Immature natural killer cell (primary cell): ENCODE results near the gene TAGLN. TPM values are rescaled to one million over a fixed set of nuclear protein-coding genes. Genes with fewer than 3 reads are reported as not detected.

Experiments used
- DNase-seq, 3 donors: peaks; one replicate each; pipeline ENCODE4 v3.0.0; 2022; ENCODE audit warnings: mixed read lengths in 1 of 3
- H3K27ac Mint-ChIP-seq, 6 donors: one replicate each; pipeline ENCODE4 v1.8.0; 2020; ENCODE audit warnings: mixed read lengths in 6 of 6, mild to moderate bottlenecking in 5 of 6, inconsistent platforms in 4 of 6, moderate library complexity in 3 of 6
- H3K27me3 Mint-ChIP-seq, 3 donors: one replicate each; pipeline ENCODE4 v1.8.0; 2020 to 2021; ENCODE audit warnings: low read depth in 3 of 3, mild to moderate bottlenecking in 3 of 3, mixed read lengths in 3 of 3, moderate library complexity in 3 of 3, inconsistent platforms in 1 of 3
- H3K36me3 Mint-ChIP-seq, 3 donors: one replicate each; pipeline ENCODE4 v1.8.0; 2020; ENCODE audit warnings: mixed read lengths in 3 of 3, inconsistent platforms in 2 of 3, mild to moderate bottlenecking in 2 of 3
- H3K4me1 Mint-ChIP-seq, 2 donors: one replicate each; pipeline ENCODE4 v1.8.0; 2020; ENCODE audit warnings: inconsistent platforms in 2 of 2, mild to moderate bottlenecking in 2 of 2, mixed read lengths in 2 of 2, moderate library complexity in 1 of 2
- H3K4me3 Mint-ChIP-seq, 5 donors: one replicate each; pipeline ENCODE4 v1.8.0; 2020; ENCODE audit warnings: mild to moderate bottlenecking in 5 of 5, mixed read lengths in 5 of 5, inconsistent platforms in 3 of 5, moderate library complexity in 3 of 5
- H3K9me3 Mint-ChIP-seq, 6 donors: one replicate each; pipeline ENCODE4 v1.8.0; 2020; ENCODE audit warnings: mild to moderate bottlenecking in 6 of 6, mixed read lengths in 6 of 6, inconsistent platforms in 4 of 6, moderate library complexity in 3 of 6
- polyA plus RNA-seq, 3 donors: library from polyadenylated mRNA; unstranded; fragments of 300-500 nt; fragmentation: Illumina TruSeq; gene quantifications; one replicate each; pipeline ENCODE4 v1.2.3, GENCODE V29; 2021

Gene TAGLN
- under 1 TPM; 0.08 to 0.40 (median 0.09) TPM for polyA plus RNA-seq

GRCh38 chr11:117199053-117199915, at the start of gene TAGLN:
TSS of gene TAGLN (plus strand) at chr11:117199370. CDS start at chr11:117203014, 3,644 bp downstream.
- no peak for DNase-seq
- Mint-ChIP-seq H3K27me3 (peaks cover 0 to 3% (median 2%) of the 10 kb centered on the region in 3 donors), H3K36me3 (peaks cover 0 to 4% (median 0%) of the 10 kb centered on the region in 3 donors), H3K4me1 (peaks cover 0 to 4% of the 10 kb centered on the region in 2 donors), H3K9me3 (no peaks in the 10 kb centered on the region), H3K4me3 (no peak within 1 kb of the TSS), H3K27ac (peak within 1 kb of the TSS in 1 of 6 donors; percentile 13)

GRCh38 chr11:117152066-117152465, 47.1 kb upstream of the TAGLN start:
- H3K4me3 Mint-ChIP-seq = no peak overlapping the region
- no peak for DNase-seq
- peaks cover 33 to 74% of the 10 kb centered on the region in 2 donors for H3K4me1 Mint-ChIP-seq
- H3K27ac Mint-ChIP-seq = peak overlapping the region in 2 of 6 donors; percentile 35 to 57
- H3K36me3 Mint-ChIP-seq = peaks cover 0 to 4% (median 0%) of the 10 kb centered on the region in 3 donors
- H3K27me3 Mint-ChIP-seq = no peaks in the 10 kb centered on the region
- no peaks in the 10 kb centered on the region for H3K9me3 Mint-ChIP-seq

DNA sequence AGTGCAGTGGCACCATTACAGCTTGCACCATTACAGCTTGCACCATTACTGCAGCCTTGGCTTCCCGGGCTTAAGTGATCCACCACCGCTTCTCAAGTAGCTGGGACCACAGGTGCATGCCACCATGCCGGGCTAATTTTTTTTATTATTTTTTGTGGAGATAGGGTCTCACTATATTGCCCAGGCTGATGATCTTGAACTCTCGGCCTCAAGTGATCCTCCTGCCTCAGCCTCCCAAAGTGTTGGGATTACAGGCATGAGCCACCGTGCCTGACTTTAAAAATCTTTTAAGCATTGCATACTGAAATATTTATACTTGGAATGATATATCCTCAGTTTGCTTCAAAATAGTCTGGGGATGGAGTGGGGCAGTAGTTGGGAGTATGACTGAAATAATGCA, 44.7 kb upstream of the TAGLN start:
- Mint-ChIP-seq H3K4me3 (no peak overlapping the region), H3K4me1 (peaks cover 28 to 78% of the 10 kb centered on the region in 2 donors), H3K9me3 (no peaks in the 10 kb centered on the region), H3K36me3 (no peaks in the 10 kb centered on the region), H3K27me3 (no peaks in the 10 kb centered on the region), H3K27ac (peak overlapping the region in 1 of 6 donors; percentile 22)
- no peak for DNase-seq

DNA sequence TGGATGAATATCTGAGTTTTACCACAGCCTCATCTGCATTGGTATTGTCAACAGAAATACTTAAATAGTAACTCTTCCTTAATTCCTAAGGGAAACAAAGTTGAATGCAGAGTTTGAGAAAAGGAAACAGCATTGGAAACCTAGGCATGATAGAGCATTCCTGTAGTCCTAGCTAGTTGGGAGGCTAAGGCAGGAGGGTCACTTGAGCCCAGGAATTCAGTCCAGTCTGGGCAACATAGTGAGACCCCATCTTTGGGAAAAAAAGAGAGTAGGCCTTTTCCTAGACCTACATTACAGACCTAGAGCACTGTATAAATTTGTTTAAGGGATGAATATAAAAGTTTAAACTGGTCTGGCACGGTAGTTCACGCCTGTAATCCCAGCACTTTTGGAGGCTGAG, 41.7 kb upstream of the TAGLN start:
- peaks cover 0 to 1% (median 0%) of the 10 kb centered on the region in 3 donors for H3K27me3 Mint-ChIP-seq
- H3K4me1 Mint-ChIP-seq = peaks cover 10 to 60% of the 10 kb centered on the region in 2 donors
- H3K9me3 Mint-ChIP-seq = no peaks in the 10 kb centered on the region
- peak overlapping the region in 3 of 6 donors; percentile 15 to 58 (median 43) for H3K27ac Mint-ChIP-seq
- DNase-seq = no peak
- no peak overlapping the region for H3K4me3 Mint-ChIP-seq
- peaks cover 0 to 4% (median 0%) of the 10 kb centered on the region in 3 donors for H3K36me3 Mint-ChIP-seq

- Mint-ChIP-seq H3K4me1 (peaks cover 8 to 48% of the 10 kb centered on the region in 2 donors), H3K9me3 (no peaks in the 10 kb centered on the region), H3K27me3 (peaks cover 0 to 1% (median 0%) of the 10 kb centered on the region in 3 donors), H3K4me3 (no peak overlapping the region), H3K27ac (no peak overlapping the region), H3K36me3 (peaks cover 3 to 13% (median 4%) of the 10 kb centered on the region in 3 donors)
- DNase-seq = no peak
These were observed 39.3 kb upstream of the TAGLN start for GRCh38 chr11:117159892-117160291.

- Mint-ChIP-seq H3K36me3 (peaks cover 3 to 20% (median 9%) of the 10 kb centered on the region in 3 donors), H3K27me3 (peaks cover 0 to 2% (median 1%) of the 10 kb centered on the region in 3 donors), H3K4me3 (no peak overlapping the region), H3K9me3 (no peaks in the 10 kb centered on the region), H3K4me1 (peaks cover 8 to 44% of the 10 kb centered on the region in 2 donors), H3K27ac (peak overlapping the region in 3 of 6 donors; percentile 2 to 56 (median 24))
- no peak for DNase-seq
These were observed 38.3 kb upstream of the TAGLN start for GRCh38 chr11:117160826-117161225.

GRCh38 chr11:117166491-117166890, 32.7 kb upstream of the TAGLN start:
- Mint-ChIP-seq H3K4me3 (no peak overlapping the region), H3K27ac (peak overlapping the region in 3 of 6 donors; percentile 24 to 66 (median 51)), H3K9me3 (no peaks in the 10 kb centered on the region), H3K4me1 (peaks cover 0 to 5% of the 10 kb centered on the region in 2 donors), H3K36me3 (peaks cover 3 to 40% (median 34%) of the 10 kb centered on the region in 3 donors), H3K27me3 (peaks cover 0 to 2% (median 1%) of the 10 kb centered on the region in 3 donors)
- no peak for DNase-seq

- H3K4me1 Mint-ChIP-seq = peaks cover 5 to 14% of the 10 kb centered on the region in 2 donors
- H3K36me3 Mint-ChIP-seq = peaks cover 0 to 31% (median 30%) of the 10 kb centered on the region in 3 donors
- peaks cover 0 to 2% (median 0%) of the 10 kb centered on the region in 3 donors for H3K27me3 Mint-ChIP-seq
- no peak overlapping the region for H3K27ac Mint-ChIP-seq
- H3K4me3 Mint-ChIP-seq = no peak overlapping the region
- DNase-seq = no peak
- no peaks in the 10 kb centered on the region for H3K9me3 Mint-ChIP-seq
These were observed 29.4 kb upstream of the TAGLN start for GRCh38 chr11:117169736-117170135.

GRCh38 chr11:117170210-117170609, 29.0 kb upstream of the TAGLN start:
- Mint-ChIP-seq H3K27me3 (peaks cover 0 to under 1% (median 0%) of the 10 kb centered on the region in 3 donors), H3K27ac (no peak overlapping the region), H3K4me3 (no peak overlapping the region)

GRCh38 chr11:117171007-117171403, 28.2 kb upstream of the TAGLN start:
- no peak for DNase-seq
- Mint-ChIP-seq H3K9me3 (no peaks in the 10 kb centered on the region), H3K4me3 (no peak overlapping the region), H3K4me1 (peaks cover 5 to 9% of the 10 kb centered on the region in 2 donors), H3K36me3 (peaks cover 0 to 23% (median 23%) of the 10 kb centered on the region in 3 donors), H3K27me3 (no peaks in the 10 kb centered on the region), H3K27ac (peak overlapping the region in 1 of 6 donors; percentile 3)

More at GRCh38 chr11:117170210-117170609, 29.0 kb upstream of the TAGLN start:
- Mint-ChIP-seq H3K9me3 (no peaks in the 10 kb centered on the region), H3K4me1 (peaks cover 5 to 13% of the 10 kb centered on the region in 2 donors), H3K36me3 (peaks cover 0 to 30% (median 29%) of the 10 kb centered on the region in 3 donors)
- DNase-seq = no peak

DNA sequence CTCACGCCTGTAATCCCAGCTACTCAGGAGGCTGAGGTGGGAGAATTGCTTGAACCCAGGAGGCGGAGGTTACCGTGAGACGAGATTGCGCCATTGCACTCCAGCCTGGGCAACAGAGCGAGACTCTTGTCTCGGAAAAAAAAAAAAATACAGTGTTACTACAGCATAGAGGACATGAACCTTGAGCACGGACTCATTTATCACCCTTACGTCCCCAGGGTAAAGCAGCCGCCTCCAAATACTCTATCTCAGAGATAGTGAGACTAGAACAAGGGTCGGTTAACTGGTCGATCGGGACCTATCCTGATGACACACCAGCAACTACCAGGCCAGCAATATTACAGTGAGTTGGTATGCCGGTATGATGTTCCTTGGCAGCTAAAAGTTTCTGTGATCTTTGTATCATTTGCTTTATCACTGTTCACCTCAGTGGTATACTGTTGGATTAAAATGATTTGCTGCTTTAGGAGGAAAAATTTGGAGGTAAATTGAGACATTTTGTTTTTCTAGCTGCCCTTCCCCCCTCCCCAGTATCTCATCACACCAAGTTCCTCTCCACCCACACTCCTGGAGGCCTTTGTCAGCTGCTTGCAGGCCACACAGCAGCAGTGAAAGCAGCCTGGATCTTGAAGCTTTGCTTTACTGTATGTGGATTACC, 27.6 kb upstream of the TAGLN start:
- Mint-ChIP-seq H3K9me3 (no peaks in the 10 kb centered on the region), H3K27ac (peak overlapping the region in 4 of 6 donors; percentile 14 to 69 (median 22)), H3K4me3 (no peak overlapping the region), H3K27me3 (no peaks in the 10 kb centered on the region), H3K36me3 (peaks cover 0 to 18% (median 17%) of the 10 kb centered on the region in 3 donors), H3K4me1 (peaks cover 5 to 9% of the 10 kb centered on the region in 2 donors)
- no peak for DNase-seq

DNA sequence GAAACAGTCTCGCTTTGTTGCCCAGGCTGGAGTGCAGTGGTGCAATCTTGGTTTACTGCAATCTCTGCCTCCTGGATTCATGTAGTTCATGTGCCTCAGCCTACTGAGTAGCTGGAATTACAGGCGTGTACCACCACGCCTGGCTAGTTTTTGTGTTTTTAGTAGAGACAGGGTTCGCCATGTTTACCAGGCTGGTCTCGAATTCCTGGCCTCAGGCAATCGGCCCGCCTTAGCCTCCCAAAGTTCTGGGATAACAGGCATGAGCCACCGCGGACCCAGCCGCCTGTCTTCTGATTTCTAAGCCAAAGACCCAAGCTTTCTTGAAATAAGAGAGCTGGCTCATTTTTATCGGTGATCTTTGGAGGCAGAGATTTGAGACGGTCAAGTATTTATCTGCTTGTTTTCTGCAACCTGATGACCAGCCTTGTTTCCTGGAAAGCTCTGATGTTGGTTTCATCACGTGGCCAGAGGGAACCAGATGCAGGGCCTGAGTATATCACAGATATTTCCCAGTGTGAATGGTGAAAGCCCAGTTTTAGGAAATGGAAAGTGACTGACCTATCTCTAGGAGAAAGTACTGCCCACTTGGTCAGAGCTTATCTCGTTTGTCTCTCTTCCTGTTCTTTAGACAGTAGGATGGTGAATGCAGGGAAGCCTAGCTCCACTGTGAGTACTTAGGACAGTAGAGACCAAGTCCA, 26.3 kb upstream of the TAGLN start:
- Mint-ChIP-seq H3K9me3 (no peaks in the 10 kb centered on the region), H3K27me3 (no peaks in the 10 kb centered on the region)
- DNase-seq = no peak

GRCh38 chr11:117175104-117175503, 24.1 kb upstream of the TAGLN start:
- peaks cover 0 to 7% (median 0%) of the 10 kb centered on the region in 3 donors for H3K36me3 Mint-ChIP-seq
- DNase-seq = no peak
- peaks cover 0 to 8% (median 3%) of the 10 kb centered on the region in 3 donors for H3K27me3 Mint-ChIP-seq
- peaks cover 25 to 29% of the 10 kb centered on the region in 2 donors for H3K4me1 Mint-ChIP-seq
- no peaks in the 10 kb centered on the region for H3K9me3 Mint-ChIP-seq
- H3K4me3 Mint-ChIP-seq = no peak overlapping the region
- peak overlapping the region in 3 of 6 donors; percentile 36 to 56 (median 40) for H3K27ac Mint-ChIP-seq

More for the DNA sequence above, 26.3 kb upstream of the TAGLN start:
- Mint-ChIP-seq H3K4me3 (no peak overlapping the region), H3K36me3 (peaks cover 0 to 12% (median 8%) of the 10 kb centered on the region in 3 donors), H3K4me1 (peaks cover 6 to 11% of the 10 kb centered on the region in 2 donors), H3K27ac (peak overlapping the region; percentile 19 to 81 (median 43))
